LHCN-M2 (cell line): Measurements from ENCODE around the gene HOXB5. TPM values are rescaled to one million over a fixed set of nuclear protein-coding genes. Genes with fewer than 3 reads are reported as not detected.
A peak's percentile ranks its signal among the peaks of the same experiment; 100 is the strongest.

Experiments used
- DNase-seq: peaks from one replicate; pipeline ENCODE4 v3.0.0-alpha.2; 2012; ENCODE audit warnings: low read depth
- total RNA-seq: library from RNA; depleted of rRNA; stranded (reverse); fragments of >200 nt; gene quantifications from 2 replicates; pipeline ENCODE4 v1.2.3, GENCODE V29; 2014

The HOXB5 gene
- total RNA-seq, 1 experiment from 2014 or later = 1.8 TPM

- peak; percentile 84 for DNase-seq
These were observed 11.3 kb upstream of the HOXB5 start, which contains the start of gene HOXB6 for GRCh38 chr17:48604770-48605329. HOXB6 (minus strand) TSS chr17:48604986; CDS start chr17:48598150, 6,836 bp downstream.

DNA sequence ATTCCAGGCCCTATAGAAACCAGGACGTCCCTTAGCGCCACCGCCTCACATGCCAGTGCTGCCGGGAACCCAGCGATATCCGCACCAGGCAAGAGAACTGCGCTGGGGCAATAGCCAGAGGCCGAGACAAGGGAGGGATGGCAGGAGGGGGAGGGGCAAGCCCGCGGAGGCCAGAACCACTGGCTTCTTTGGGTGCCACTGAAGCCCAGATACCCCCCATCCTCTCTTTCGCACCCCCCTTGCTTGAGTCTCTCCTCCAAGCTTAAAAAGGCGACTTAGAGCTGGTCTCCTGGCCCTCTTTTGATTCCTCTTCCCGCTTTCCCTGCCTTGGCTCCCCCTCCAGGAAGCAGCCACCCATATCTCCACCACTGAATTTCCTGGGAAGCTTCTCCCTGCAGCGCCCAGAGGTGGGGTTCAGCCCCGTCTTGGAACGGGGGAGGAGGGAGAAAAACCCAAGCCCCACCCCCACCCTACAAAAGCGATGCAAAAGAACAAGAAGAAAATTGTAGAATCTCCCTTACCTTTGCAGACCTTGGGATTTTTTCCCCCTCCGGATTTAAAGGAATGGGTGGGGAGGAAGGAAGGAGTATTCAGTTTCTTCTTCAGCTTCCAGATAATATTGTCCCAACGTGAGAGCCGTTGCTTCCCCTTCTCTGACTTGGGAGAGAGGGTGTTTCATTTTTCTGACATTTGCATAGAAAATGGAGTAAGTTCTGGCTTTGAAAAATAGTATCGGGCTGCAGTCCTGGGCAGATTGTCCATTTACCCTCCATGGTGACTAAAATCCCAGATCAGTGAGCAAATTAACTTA, 10.6 kb upstream of the HOXB5 start:
- DNase-seq = peak; percentile 89

DNA sequence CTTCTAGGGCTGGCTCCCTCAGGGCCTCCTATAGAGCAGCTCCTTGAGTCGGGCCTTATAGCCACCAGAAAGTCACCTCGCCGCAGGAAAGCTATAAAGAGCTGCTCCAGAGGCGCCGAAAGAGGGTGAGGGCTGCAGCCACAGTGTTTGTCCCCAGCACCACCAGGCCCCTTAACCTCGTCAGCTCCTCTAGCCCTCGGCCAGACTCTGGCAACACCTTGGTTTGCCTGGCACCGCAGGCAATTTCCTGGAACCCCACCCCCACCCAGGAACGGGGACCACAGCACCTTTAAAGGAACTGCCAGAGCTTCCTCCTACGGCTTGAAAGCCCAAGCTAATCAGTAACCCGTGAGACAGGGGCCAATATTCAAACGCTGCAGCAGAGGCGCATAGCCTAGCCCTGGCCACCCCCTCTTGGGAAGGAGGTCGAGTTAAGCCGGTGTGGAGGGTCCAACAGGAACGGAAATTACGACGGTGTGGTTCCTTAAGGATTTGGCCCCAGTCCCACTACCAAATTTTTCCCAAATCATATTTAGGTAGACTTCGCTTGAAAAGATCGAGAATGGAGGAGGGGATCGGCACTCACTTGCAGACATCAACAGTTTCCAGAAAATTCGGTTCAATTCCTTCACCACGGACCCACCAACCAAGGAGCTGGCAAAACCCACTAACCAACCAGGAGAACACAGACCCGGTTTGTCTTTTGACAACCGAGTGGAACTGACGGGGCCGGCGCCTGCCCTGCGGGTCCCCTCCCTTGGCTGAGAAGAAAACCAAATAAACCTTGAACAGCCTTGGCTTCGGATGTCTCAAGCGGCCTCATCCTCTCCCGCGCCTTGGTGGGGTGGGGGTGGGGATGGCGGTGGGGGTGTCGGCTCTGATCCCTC, 8.2 kb upstream of the HOXB5 start:
- DNase-seq = no peak

GRCh38 chr17:48601207-48601538, 7.6 kb upstream of the HOXB5 start:
- no peak for DNase-seq

- DNase-seq = no peak
These were observed 6.9 kb upstream of the HOXB5 start for GRCh38 chr17:48600244-48601098.

DNA sequence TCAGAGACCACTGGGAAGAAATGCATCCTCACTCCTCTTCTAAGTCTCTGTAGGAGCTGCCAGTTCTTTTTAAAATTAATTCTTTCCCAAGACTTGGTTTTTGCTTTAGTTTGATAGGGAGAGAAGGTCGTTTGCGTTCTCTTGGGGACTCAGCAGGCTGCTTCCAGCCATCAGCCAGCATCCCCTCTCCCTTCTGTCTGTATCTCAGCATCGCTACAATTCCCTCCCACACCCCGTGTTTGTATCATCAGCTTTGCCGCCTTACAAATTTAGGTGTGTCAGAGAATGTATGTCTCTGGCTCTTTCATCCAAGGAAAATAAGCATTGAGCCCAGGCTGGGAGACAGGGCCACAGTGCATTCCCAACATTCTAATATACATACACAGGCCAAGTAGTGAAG, 5.8 kb upstream of the HOXB5 start:
- no peak for DNase-seq

DNA sequence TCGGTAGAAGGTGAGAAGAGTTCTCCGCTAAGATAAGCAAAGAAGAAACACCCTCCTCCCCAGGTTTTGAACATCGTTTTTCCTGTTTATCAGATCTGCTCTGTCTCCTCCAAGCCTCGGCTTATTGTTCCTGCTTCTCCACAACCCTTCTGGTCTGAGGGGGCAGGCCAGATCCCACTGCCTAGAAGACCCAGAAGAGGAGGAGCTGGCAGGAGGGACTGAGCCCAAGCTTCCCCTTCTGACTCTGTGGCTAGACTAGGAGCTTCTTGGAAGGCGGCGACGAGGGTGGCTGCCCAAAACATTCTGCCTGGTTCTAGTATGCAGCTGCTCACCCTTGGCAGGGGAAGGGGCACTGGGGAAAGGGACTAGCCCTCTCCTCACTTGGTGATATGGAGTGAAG, 5.2 kb upstream of the HOXB5 start:
- DNase-seq = no peak

DNA sequence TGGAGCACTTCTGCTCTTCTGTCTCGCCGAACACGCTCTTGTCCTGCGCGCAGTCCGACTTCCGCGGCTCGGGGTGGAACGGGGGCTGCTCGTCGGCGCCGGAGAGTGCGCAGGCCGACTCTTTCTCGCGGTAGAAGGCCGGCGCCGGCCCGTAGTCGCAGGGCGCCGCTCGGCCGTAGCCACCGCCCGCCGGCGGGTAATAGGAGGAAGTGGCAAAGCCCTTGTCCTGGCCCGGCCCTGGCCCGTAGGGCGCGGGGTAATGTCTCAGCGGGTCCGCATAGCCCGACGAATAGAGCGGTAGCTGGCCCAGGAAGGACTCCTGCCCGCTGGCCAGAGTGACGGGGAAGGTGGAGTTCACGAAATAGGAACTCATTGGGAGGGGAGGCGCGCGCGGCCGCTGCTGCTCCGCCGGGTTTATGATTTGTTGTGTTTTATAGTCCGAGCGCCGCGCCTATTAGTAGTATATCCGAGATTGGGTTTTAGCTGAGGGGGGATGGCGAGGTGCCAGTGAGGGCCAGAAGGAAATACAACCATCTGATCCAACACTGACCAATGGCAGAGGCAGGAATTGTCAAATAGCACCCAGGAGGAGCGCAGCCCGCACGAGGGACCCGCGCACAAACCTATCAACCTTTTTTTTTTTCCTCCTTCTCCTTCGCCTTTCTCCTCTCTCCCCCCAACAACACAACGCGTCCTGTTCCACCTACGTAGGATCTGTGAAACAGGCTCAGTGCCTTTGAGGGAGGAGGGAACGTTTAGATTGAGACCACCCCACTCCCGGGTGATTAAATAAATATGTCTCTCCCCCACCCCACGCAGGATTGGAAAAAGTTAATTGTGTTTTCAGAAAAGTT, 4.4 kb upstream of the HOXB5 start:
- DNase-seq = peak; percentile 90

DNA sequence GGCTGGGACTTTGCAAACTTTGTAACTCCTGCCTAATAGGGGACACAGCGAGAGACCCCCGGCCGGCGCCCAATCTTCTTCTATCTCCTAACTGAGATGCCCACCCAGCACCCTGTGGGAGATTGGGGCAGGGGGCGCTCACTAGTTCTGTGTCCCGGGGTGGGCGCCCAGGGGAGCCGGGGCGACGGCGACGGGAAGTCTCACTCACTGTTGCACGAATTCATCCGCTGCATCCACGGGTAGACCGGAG, 3.9 kb upstream of the HOXB5 start:
- DNase-seq = no peak

DNA sequence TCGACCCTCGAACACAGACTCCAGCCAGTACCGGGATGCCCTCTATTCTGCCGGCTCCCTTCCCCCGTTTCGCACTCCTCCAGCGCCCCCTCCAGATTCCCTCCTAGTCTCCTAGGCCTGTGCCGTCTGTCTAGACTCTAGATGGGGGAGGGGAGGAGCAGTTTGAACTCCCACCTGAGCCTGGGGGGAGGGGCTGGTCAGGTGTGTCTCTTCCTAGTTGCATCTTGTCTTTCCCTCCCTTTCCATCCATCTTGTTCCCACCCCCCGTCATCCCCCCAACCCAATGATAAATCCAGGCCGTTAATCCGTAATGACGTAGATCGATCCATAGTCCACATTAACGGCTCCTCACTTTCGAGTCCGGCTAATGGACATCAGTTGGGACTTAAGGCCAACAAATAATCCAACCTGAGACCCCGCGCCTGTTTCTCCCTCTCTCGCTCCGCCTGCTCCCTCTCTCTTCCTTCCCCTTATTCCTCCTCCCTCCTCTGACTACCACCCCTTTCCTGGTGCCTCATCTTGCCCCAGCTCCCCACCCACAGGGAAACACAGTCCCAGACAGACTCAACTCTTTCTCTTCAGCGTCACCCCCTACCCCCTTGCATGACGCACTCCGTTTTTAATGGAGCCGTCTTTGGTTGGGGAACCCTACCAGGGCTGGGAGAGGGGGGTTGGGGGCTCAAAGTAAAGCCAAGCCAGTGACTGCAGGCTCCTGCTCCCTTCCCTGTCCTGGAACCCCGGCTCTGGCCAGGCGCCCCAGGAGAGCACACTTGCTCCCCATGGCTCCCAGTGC, 3.4 kb upstream of the HOXB5 start:
- peak; percentile 48 for DNase-seq

- no peak for DNase-seq
These were observed 2.6 kb upstream of the HOXB5 start for GRCh38 chr17:48596000-48596734.

DNA sequence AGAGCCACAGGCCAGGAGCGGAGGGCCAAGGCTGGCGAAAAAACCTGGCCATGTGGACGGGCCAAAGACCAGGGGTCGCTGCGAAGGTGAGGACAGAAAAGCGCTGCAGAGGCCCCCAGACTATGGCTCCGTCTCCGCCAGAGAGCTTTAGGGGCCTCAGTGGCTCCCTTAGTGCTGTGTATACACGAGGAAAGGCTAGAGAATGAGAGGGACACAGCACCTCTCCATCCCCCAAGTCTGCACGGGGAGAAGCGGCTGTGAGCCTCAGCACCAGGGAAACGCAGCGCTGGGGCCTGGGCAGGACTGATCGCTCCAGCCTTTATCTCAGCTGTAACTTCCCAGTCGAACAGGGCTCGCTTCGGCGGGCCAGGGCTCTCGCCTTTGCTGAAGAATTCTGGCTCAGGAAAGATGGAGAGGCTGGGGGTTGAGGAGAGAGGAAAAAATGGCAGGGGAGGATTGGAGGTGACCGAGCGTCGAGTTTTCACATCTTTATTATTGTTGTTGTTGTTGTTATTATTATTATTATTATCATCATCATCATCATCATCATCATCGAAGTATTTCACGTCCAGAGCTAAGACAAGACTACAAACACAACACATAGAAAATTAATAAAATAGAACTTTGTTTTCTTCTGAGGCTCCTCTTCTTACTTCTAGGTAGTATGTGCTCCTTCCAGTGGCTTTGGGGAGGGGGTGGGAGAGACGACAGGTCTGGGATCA, 1.9 kb upstream of the HOXB5 start:
- no peak for DNase-seq

DNA sequence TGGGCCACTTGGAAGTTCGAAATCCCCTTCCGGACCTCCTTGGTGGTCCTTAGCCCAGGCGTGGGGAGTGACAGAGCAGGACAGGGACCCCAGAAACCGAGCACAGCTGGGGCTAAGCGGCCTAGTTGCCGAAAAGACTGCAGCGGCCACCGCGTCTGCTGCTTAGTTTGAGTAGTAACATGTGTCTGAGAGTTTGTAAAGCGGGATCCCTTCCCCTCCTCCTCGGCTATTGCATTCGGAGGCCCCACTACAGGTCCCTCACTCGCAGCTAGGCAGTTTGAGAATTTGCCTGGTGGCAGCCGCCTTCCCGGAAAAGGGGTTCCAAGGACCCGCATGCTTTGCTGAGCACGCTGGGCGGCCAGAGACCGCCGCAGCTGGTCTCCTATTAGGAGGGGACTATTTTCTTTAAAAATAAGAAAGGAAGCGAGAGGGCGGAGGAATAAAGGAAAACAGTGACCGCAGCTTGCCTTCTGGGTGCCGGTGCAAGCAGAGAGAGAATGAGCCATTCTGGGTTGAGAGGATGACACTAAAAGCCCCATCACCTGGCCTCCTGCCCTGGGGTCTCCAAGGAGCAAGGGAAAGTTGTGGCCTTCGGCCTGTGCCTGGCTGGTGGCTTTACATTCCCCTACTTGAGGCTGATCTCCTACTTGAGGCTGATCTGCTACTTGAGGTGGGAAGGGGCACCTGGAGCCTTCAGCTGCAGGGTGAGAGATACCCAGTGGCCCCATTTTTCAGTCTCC, 1.1 kb upstream of the HOXB5 start:
- DNase-seq = no peak

DNA sequence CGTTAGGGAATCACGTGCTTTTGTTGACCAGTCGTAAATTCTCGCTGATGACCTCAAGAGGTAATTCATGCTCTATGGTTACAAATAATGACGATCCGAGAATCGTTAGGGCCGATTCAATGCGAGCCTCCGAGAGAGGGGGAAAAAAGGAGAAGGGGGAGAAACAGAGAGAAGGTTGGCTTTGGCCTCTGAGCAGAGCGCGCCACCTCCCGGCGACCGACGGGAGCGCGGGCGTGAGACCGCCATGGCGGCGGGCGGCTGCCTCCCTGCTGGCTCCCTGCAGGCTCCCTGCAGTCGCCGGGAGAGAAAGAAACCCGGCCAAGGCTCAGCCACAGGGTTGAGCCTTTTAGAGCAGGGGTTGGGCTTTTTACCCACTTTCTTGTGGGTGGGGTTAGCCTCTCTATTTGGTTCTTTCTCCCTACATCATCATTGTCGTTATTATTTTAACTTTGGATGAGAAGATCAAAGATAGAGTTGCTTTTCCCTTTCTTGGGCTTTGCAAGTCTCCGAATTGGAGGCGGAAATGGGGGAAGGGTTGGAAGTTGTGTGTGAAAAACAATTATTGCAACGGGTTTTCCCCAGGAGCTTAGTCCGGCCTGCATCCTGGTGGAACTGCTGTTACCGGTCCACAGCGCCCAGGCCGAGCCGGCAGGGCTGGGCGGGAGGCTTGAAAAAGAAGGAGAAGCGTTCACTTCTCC, 410 bp upstream of the HOXB5 start:
- peak; percentile 85 for DNase-seq

GRCh38 chr17:48592577-48592976, 1.0 kb downstream of the HOXB5 start:
- no peak for DNase-seq

GRCh38 chr17:48592057-48592514, 1.5 kb downstream of the HOXB5 start:
- no peak for DNase-seq
